Activated CD4-positive, alpha-beta T cell treated with anti-CD3 and anti-CD28 coated beads, Interleukin-2, amount 50 U/mL, for 4 hours (primary cell): Measurements from ENCODE around the gene ATRIP.
"Not testable (repeated sequence)": the region's sequence is repeated elsewhere in the genome, so short reads cannot be mapped to it uniquely, and the experiment has no call there.

Source experiments
- DNase-seq, 2 experiments: peaks; one replicate each; pipeline ENCODE4 v3.0.0-alpha.2; 2020

Gene ATRIP

DNA sequence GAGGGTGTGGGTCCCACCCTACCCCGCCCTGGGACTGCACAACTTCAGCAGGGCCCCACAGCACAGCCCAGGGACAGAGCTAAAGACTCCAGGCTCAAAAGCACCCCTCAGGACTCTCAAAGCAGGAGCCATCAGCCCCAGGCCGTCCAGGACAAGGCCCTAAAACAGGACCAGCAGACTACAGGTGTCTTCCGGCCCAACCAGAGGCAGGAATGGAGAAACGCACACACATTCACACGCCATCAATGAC lies 26.1 kb downstream of the ATRIP start:
- peak in 1 of 2 experiments; percentile 10 for DNase-seq

DNA sequence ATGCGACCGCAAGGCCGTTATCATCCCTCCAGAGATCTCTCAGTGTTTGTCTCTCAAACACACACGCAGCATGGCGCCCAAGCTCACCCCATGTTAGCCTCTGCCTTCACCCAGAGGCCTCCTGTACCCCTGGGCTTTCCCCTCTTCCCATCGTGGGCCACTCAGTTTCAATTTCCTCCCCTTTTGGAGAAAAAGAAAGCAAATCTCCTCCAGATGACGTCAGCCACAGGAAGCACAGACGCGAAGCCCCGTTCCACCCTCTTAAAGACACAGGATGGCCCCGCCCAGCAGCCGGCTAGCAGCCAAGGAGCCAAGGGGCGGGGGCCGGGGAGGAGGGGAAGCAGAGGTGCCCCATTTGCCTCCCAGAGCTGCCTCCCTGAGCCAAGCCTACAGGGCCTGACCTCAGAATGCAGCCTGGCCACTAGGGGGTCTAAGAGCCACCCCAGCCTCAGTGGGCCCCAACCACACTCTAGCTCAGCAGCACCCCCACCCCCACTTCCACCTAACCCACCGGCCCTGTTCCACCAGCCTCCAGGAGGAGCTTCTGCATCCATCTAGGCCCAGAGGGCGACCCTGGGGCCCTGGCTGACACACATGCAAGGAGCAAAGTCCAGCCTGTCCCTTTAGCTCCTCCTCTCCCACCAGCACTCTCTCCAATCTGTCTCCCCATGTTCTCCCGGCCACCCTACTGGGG lies 26.5 kb downstream of the ATRIP start:
- peak; percentile 93 for DNase-seq

DNA sequence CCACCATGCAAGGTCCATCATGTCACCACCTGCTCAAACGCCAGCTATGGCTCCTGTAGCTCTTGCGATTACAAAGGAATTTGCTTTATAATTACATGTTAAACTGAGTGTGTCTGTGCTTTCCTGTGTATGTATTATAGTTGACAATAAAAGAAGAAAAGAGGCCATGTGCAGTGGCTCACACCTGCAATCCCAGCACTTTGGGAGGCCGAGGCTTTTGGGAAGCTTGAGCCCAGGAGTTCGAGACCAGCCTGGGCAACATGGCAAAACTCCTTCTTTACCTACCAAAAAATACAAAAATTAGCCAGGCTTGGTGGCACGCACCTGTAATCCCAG lies 27.0 kb downstream of the ATRIP start:
- DNase-seq, result no peak

DNA sequence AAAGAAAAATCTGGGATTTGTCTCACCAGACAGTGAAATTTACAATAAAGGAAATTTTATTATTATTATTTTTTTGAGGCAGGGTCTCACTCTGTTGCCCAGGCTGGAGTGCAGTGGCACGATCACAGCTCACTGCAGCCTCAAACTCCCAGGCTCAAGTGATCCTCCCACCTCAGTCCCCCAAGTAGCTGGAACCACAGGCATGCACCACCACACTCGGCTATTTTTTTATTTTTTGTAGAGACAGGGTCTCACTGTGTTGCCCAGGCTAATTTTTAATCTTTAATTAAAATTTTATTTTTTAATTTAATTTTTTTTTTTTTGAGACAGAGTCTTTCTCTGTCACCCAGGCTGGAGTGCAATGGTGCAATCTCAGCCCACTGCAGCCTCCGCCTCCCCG lies 27.5 kb downstream of the ATRIP start:
- not testable (repeated sequence) for DNase-seq

DNA sequence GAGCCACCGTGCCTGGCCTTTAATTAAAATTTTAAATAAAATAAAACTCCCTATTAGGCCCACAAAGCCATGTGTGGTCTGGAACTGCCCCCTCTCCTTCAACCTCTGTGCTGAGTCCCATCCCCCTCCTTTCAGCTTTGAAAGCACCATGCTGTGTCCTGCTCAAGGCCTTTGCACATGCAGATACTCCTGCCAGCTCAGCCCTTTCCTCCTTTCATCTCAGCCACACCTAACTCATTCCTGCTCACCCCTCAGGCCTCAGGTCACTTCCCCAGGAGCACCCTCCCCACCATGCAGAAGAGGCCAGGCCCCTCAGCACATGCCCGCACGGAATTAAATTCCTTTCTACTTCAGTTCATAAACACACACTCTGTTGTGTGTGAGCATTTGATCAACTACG lies 28.1 kb downstream of the ATRIP start:
- no peak for DNase-seq

DNA sequence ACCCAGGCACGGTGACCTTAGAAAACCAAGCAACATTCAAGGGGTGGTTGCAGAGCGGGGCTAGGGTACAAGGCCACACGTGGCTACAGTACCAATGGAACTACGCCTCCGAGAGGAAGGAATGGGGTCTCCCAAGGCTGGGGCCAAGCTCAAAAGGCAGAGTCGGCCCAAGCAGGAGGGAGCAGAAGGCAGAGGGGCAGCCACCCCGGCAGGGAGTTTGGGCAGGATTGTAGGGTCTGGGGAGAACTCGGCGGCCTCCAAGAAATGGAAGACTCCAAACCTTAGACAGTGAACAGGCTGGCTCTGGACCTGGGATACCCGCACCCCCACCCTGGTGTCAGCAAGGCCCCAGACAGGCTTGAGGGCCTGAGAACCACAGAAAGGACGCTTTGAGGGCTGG lies 28.7 kb downstream of the ATRIP start:
- DNase-seq, result no peak

DNA sequence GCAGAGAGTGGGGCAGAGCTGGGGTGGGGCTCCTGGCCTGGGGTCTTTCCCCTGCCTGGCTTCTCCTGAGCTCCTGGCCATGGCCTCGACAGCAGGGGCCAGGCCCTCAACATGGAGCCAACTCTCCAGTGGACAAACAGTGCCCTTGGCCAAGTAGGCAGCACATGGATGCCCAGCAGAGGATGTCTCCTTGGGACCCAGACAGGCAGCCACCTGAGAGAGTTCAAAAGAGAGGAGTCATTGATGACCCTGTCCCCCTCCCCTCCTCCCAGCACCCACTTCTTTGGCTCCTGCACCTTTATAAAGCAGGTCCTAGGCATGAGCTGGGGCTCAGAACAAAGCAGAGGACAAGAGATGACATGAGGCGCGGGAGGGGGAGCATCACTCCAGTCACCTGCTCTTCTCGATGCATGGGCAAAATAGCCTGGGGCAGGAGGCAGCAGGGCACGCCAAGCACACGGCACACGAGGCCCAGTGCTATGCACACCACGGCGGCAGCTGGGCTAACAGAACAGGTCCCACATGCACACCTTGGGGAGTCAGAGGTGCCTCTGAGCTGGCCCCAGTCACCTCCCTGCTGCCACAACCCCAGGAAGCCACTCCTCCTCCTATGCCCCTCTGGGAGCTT lies 30.0 kb downstream of the ATRIP start:
- no peak for DNase-seq

DNA sequence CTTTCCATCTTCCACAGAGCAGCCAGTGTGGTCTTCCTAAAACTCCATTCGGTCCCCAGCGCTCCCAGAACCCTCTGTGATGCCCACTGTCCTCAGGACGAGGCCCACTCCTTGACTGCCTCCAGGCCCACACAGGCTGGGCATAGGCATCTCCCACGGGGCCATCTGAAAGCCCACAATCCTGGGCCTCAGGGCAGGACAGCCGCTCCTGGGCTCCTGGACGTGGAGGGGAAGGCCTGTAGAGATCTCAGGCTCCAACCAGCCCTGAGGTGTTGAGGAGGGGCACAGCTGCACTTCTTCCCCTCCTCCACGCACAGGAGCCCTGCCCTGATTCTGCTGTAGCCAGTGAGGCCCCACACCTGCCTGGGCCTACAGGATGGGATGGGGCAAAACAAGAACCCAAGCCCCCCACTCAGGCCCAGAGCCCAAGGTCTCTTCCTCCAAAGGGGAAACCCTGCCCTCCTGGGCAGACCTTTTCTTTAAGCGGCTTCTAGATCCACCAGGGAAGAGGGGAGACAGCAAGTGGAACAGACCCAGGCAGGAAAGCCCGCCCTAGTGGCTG lies 31.5 kb downstream of the ATRIP start:
- DNase-seq, result no peak

DNA sequence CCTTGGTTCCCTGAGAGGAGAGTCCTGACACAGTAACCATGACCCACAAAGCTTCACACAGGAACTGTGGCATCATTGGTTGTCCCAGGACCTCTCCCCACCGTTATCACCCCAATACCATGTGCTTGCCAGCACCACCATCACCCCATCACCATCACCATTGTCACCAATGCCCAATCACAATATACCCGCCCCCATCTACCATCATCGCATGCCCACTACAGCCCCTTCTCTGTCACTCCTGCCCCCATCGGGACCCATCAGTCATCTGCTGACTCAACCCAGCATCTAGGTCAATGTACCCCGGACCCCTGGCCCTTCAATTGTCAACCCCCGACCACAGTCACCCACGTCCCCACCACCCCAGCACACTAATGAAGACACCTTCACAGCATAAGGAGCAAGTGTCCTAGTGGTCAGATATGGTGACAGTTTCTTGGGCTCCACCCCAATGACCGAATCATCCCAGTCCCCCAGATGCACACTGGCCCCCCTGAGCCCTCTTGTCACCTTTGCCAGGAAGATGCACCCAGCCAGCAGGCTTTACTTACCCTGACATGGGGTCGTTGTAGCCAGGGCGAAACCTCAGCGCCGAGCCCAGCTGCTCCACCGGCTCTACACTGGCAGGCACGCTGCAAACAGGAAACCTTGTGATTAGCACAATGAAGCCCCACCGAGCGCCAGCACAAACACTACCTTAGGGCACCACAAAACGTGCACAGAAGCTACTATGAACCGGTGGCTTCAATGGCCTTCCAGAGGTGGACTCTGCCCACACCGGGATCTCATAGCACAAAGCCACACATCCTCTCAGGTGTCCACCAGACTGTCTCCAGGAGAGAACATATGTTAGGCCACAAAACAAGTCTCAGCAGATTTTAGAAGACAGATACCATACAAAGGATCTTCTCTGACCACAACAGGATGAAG lies 32.4 kb downstream of the ATRIP start:
- DNase-seq, result peak; percentile 42 to 48

DNA sequence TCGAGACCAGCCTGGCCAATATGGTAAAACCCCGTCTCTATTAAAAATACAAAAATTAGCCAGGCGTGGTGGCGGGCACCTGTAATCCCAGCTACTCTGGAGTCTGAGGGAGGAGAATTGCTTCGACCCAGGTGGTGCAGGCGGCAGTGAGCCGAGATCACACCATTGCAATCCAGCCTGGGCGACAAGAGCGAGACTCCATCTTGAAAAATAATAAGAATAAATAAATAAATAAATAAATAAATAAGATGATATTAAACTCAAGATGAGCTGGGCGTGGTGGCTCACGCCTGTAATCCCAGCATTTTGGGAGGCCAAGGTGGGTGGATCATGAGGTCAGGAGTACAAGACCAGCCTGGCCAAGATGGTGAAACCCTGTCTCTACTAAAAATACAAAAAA lies 34.4 kb downstream of the ATRIP start:
- DNase-seq, result not testable (repeated sequence)

DNA sequence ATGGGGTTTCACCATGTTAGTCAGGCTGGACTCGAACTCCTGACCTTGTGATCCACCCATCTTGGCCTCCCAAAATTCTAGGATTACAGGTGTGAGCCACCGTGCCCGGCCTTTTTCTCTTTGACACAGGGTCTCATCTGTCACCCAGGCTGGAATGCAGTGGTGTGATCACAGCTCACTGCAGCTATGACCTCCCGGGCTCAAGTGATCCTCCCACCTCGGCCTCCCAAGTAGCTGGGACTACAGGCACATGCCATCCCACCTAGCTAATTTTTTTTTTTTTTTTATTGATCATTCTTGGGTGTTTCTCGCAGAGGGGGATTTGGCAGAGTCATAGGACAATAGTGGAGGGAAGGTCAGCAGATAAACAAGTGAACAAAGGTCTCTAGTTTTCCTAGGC lies 36.3 kb downstream of the ATRIP start:
- DNase-seq, result not testable (repeated sequence)

DNA sequence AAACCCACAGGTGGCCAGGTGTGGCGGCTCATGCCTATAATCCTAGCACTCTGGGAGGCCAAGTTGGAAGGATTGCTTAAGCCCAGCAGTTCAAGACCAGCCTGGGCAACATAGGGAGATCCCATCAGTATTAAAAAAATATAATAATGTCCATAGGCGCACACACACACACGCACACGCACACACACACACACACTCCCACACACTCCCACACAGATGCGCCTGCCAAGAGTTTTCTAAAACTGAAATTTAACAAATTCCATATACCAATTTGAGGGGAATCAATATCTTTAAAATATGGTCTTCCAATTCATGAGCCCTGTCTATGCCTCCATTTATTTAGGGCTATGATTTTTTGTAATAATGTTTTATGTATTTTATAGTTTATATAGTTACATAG lies 40.4 kb downstream of the ATRIP start:
- no peak for DNase-seq

DNA sequence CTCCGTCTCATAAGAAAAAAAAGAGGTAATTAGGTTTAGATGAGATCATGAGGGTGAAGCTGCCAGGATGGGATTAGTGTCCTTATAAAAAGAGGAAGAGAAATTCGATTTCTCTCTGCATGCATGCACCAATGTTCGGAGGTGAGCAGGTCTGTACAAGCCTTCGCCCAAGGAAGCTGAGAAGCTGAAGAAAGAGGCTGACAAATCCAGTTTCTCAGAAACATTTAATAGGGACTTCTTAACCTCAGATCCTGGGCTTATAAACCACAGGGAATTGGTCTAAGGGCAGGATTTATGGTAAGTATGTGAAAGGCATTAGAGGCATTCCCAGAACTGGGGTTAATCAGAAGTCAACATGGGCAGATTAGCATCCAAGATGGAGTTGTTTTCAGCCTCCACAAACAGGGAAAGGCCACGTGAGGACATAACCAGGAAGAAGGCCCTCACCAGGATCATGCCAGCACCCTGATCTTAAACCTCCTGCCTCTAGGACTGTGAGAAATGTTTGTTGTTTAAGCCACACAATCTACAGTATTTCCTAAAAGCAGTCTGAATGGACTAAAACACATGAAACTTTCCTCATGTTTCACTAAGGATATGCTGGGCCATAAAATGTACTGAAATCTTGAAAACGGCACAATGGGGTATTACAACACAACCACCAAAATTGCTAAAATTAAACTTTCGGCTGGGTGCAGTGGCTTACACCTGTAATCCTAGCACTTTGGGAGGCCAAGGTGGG lies 46.1 kb downstream of the ATRIP start:
- no peak for DNase-seq

DNA sequence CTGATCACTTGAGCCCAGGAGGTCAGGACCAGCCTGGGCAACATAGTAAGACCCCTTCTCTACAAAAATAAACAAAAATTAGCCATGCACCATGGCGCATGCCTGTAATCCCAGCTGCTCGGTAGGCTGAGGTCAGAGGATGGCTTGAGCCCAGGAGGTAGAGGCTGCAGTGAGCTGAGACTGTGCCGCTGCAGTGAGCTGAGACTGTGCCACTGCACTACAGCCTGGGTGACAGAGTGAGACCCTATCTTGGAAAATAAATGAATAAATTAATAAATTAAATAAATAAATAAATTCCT lies 46.6 kb downstream of the ATRIP start:
- no peak for DNase-seq

DNA sequence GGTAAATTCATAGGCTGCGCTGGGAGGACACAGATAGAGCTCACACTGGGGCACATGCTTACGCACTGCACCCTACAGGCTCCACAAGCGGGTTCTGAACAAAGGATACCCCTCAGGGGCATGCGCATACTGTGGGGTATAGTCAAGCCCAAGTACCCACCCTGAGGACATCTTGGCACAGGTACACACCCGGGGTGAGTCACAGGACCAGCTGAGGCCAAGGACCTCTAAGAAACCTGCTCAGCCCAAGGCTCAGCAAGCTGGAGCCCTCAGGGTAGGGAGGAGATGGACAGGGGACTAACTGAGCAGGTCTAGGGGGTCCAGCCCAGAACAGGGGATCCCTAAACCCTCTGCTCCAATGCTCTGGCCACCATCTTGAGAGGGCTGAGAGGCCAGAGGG lies 54.1 kb downstream of the ATRIP start:
- no peak for DNase-seq

DNA sequence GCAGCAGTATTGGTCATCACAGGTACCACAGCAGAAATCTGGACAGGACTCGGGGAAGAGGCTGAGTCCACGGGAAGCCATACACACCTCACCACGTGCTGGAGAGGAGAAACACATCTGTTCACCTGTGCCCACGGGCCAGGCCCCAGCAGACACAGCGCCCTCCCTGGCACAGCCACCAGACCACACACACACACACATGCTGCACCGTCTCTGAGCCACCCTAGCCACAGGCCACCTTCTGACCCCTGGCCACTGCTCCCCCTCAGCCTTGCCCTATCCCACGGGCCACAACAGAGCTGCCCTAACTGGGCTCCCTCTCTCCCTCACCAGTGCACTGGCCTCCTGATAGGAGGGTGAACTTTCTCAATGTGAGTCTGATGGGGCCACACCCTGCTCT lies 54.7 kb downstream of the ATRIP start:
- DNase-seq, result no peak

DNA sequence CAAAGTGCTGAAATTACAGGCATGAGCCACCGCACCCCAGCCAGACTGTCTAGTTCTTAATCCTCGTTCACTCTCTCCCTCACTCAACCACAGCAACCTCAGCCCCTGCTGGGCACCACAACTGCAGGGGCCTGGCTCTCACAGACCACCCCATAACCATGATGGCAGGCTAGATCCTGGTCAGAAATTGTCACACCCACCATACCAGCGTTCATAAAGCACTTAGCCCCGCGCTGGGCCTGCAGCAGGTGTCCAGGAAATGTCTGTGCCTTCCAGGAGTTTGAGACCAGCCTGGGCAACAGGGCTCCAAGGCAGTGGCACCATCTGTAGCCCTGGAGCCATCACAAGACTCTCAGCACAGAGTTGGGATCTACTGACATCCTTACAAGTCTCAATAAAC lies 55.6 kb downstream of the ATRIP start:
- no peak for DNase-seq

DNA sequence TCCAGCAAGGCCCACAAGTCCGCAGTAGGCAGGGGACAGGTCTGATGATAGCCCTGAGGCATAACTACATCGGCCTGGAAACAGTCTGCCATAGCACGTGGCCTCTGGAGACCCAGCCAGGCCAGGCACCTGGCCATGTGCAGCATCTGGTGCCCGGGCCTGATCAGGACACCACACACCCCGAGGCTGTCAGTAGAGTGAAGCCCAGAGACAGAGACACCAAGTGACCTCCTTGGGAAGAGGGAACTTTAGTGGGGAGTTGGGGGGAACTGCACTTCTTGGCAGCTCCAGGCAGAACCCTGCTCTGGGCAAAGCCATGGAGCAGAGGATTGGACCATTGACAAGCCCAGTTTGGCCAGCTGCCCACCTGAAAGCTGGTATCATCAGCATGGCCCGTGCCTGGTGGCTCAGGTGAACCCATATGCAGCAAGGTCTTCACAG lies 56.2 kb downstream of the ATRIP start:
- DNase-seq, result no peak

DNA sequence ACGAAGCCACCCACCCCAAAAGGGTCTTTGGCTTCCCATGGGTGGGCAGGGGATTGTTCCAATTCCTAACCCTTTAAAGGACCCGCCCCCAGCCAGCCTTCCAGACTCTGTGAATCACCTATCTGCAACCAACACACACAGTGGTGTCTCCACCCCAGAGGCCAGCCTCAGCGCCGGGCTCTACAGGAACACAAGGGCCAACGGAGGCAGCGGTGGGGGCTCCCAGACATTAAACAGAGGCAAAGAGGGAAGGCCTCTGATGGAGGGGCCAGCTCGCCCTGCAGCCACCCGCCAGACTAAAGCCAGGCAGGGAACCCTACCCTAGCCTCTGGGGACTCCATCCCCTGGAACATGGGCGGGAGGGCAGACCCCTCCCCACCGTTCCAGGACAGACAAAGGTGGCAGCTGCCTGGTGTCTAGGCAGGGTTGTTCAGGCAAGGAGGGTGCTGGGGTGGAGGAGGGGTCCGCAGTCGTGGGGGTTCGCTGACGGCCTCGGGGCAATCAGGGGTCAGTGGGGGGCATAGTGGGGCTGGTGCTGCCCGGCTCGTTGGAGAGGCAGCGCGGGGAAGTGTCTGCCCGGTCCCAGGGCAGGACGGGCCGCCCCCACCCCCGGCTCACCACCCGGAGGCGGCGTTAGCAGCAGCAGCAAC lies 57.0 kb downstream of the ATRIP start:
- no peak for DNase-seq

DNA sequence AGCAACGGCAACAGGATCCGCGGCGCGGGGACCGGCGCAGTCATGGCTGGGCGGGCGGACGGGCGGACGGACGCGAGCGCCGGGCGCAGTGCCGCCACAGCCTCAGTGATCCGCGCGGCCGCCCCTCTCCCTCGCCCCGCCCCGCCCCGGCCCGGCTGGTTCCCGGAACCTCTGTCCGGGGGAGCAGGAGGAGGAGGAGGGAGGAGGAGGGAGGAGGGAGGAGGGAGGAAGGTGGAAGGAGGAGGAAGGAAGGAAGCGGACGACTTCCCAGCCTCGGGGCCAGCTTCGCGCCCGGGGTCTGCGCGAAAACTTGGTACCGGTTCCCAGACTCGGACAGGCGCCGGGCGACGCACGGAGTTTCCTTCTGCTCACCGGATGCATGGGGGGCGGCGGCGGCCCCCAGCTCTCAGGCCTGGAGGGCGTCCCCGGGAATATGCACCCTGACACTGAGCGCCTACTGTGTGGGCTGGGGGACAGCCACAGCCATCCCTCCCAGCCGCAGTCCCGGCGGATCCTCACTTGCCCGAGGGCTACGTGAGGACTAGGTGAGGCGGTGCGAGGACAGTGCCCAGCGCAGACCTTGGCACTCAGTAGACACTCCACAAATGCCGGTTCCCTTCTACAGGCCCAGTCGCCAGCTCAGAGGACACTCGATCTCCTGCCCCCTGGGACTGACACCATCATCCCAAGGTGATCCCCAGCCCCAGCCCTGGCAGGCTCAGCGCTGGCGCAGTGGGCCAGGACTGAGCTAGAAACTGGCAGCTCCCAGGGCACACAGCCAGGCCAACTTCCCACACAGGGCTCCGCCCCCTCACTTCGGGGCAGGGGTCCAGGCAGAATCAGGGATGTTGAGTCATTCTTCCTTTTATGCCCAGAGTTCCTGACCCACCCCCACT lies 57.8 kb downstream of the ATRIP start, which contains the start of gene SHISA5:
SHISA5 (minus strand) TSS at position 124 of the 896 bp plus-strand sequence; CDS start at position 44, 80 bp downstream.
- DNase-seq, result peak; percentile 35 to 38

DNA sequence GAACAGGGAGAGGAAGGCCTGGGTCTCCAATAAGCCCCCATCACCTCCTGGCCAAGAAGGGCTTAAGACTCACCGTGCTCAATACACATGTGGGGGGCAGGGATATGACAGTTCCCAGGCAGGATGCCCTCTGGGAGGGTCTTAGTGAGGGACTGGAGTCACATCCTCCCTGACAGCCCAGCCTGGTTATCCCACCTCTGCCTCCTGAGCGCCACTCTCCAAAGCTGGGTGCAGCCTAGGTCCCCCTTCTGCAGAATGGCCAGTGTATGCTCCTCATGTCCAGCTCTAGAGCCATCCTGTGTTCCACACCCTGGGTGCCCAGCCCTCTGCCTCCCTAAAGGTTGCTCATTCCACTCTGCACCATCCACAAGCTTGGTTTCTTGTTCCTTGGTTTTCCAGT lies 58.6 kb downstream of the ATRIP start:
- DNase-seq, result no peak
